GM10266 (cell line): ENCODE measurements around the gene LCT.

Source experiments
- DNase-seq: peaks from one replicate; pipeline ENCODE4 v3.0.0; 2012; ENCODE audit errors: extremely low spot score
- CTCF ChIP-seq: IDR thresholded peaks from 2 replicates; pipeline ENCODE4 v1.5.1; 2012; ENCODE audit warnings: mild to moderate bottlenecking, low read depth; ENCODE audit not compliant: control insufficient read depth, insufficient read depth; ENCODE audit errors: missing control alignments

LCT gene

GRCh38 chr2:135832891-135833290 is 4.1 kb downstream of the LCT start:
- DNase-seq = no peak
- TF ChIP-seq CTCF = no peak

GRCh38 chr2:135831180-135831812 is 5.7 kb downstream of the LCT start:
- no peak for DNase-seq
- no peak for TF ChIP-seq CTCF

- no peak for TF ChIP-seq CTCF
- no peak for DNase-seq
These were observed 7.4 kb downstream of the LCT start for GRCh38 chr2:135829378-135830135.

- TF ChIP-seq CTCF = no peak
- DNase-seq = no peak
These were observed 10.4 kb downstream of the LCT start for GRCh38 chr2:135826544-135826943.

- DNase-seq = no peak
- no peak for TF ChIP-seq CTCF
These were observed 11.3 kb downstream of the LCT start for GRCh38 chr2:135825550-135826176.

- no peak for TF ChIP-seq CTCF
- no peak for DNase-seq
These were observed 11.9 kb downstream of the LCT start for GRCh38 chr2:135825131-135825530.

- DNase-seq = no peak
- TF ChIP-seq CTCF = no peak
These were observed 14.1 kb downstream of the LCT start for GRCh38 chr2:135822855-135823254.
